K562 (cell line): ENCODE data around the gene LRRC10. TPM values are rescaled to one million over a fixed set of nuclear protein-coding genes. Genes with fewer than 3 reads are reported as not detected.

Experiments
- ATAC-seq: fragments of 200-7000 bp; cut with Tn5 transposase; 3 replicates; pipeline ENCODE4 v1.9.1; 2020; ENCODE audit warnings: moderate library complexity
- BruUV-seq: library from RNA; stranded (reverse); fragments of 400-500 nt; replicated peaks from 2 replicates; lab custom pipeline; 2021; lab: Mats Ljungman, UMichigan
- CTCF ChIA-PET: fragments of 300-600 bp; formaldehyde crosslinking; extraction: SDS; loops from one replicate; lab custom pipeline; 2021; ENCODE audit warnings: low intra/inter-chr PET ratio; lab: Yijun Ruan, JAX
- POLR2A ChIA-PET: fragments of 300-600, 350-650 bp; sonication (Branson Sonifier 250); formaldehyde crosslinking; extraction: SDS; loops from one replicate; lab custom pipeline; 2021; ENCODE audit warnings: antibody characterized with exemption, inconsistent platforms; lab: Yijun Ruan, JAX
- DNase-seq, 4 experiments: peaks; one replicate each; pipeline versions ENCODE4 v3.0.0 to v3.0.0-alpha.2; 2011 to 2018; ENCODE audit warnings: low spot score in 3 of 4, mixed read lengths in 3 of 4; ENCODE audit errors: extremely low read depth in 1 of 4
- FAIRE-seq: peaks from 2 replicates; lab custom pipeline; 2011; peaks lifted over from hg19 to GRCh38; lab: Jason Lieb, UNC
- H2AFZ ChIP-seq: 2 replicates; pipeline ENCODE4 v1.6.0; 2011; ENCODE audit warnings: low read depth, low read length, control low read depth, inconsistent platforms
- H3K27ac ChIP-seq: fragments of 200-600 bp; 3 replicates; pipeline ENCODE4 v1.8.0; 2011; ENCODE audit warnings: low read depth, mild to moderate bottlenecking, control low read depth, inconsistent platforms, low read length, moderate library complexity, mixed read lengths; ENCODE audit errors: extremely low read depth
- H3K27me3 ChIP-seq, 2 experiments: fragments of 300-600 bp in 1 of 2; 2 replicates in 1 of 2; 3 replicates in 1 of 2; pipeline versions ENCODE4 v1.6.0 to v1.8.0; 2011; ENCODE audit warnings: inconsistent platforms in 2 of 2, low read length in 2 of 2, mild to moderate bottlenecking in 1 of 2, mixed read lengths in 1 of 2, moderate library complexity in 1 of 2; ENCODE audit not compliant: control insufficient read depth in 2 of 2, insufficient read depth in 2 of 2
- H3K36me3 ChIP-seq: fragments of 300-600 bp; 3 replicates; pipeline ENCODE4 v1.8.0; 2011; ENCODE audit warnings: mild to moderate bottlenecking, low read length, inconsistent platforms; ENCODE audit not compliant: control insufficient read depth, insufficient read depth
- H3K4me1 ChIP-seq, 2 experiments: fragments of 200-600 bp in 1 of 2; replicated peaks in 1 of 2; 2 replicates in 1 of 2; 3 replicates in 1 of 2; pipeline versions ENCODE4 v1.5.1 to v1.8.0; 2011; ENCODE audit warnings: inconsistent platforms in 2 of 2, low read length in 2 of 2, mild to moderate bottlenecking in 1 of 2, mixed read lengths in 1 of 2, moderate library complexity in 1 of 2; ENCODE audit not compliant: control insufficient read depth in 2 of 2, insufficient read depth in 2 of 2
- H3K4me2 ChIP-seq: 2 replicates; pipeline ENCODE4 v1.6.1; 2011; ENCODE audit warnings: low read length, control low read depth, inconsistent platforms, mixed read lengths; ENCODE audit not compliant: insufficient read depth
- H3K4me3 ChIP-seq: fragments of 200-600 bp; sonication (generic), shearing (Covaris generic); 2 replicates; pipeline ENCODE4 v1.5.1; 2016; ENCODE audit warnings: control low read depth, inconsistent platforms
- H3K79me2 ChIP-seq: fragments of 200-600 bp; 3 replicates; pipeline ENCODE4 v1.8.0; 2011; ENCODE audit warnings: low read length, inconsistent platforms; ENCODE audit not compliant: control insufficient read depth, insufficient read depth
- H3K9ac ChIP-seq, 2 experiments: 2 replicates each; pipeline versions ENCODE4 v1.6.0 to v1.6.1; 2011; ENCODE audit warnings: low read depth in 2 of 2, low read length in 2 of 2, control low read depth in 1 of 2, inconsistent platforms in 1 of 2, mild to moderate bottlenecking in 1 of 2, mixed read lengths in 1 of 2; ENCODE audit not compliant: insufficient read depth in 1 of 2
- H3K9me1 ChIP-seq: one replicate; pipeline ENCODE4 v1.6.0; 2011; ENCODE audit warnings: inconsistent platforms, mild to moderate bottlenecking, low read length, moderate library complexity; ENCODE audit not compliant: control insufficient read depth, insufficient read depth
- H3K9me3 ChIP-seq: replicated peaks from 2 replicates; pipeline ENCODE4 v1.5.1; 2011; ENCODE audit warnings: low read depth, low read length, inconsistent platforms; ENCODE audit not compliant: control insufficient read depth, insufficient read depth
- H4K20me1 ChIP-seq: replicated peaks from 2 replicates; pipeline ENCODE4 v1.6.1; 2011; ENCODE audit warnings: low read length, inconsistent platforms, mixed read lengths; ENCODE audit not compliant: control insufficient read depth, insufficient read depth
- CEBPB ChIP-seq: fragments of 450-650 bp; IDR thresholded peaks from 2 replicates; pipeline ENCODE4 v1.6.1; 2016; ENCODE audit warnings: missing genetic modification characterization, missing compliant biosample characterization
- CEBPG ChIP-seq, 3 experiments: fragments of 200-800 bp in 1 of 3; sonication (Bioruptor generic) in 1 of 3; sonication (generic) in 1 of 3; formaldehyde crosslinking in 1 of 3; IDR thresholded peaks in 2 of 3; conservative IDR thresholded peaks in 1 of 3; 2 replicates each; pipeline versions ENCODE4 v1.6.1 to v1.8.0; 2016 to 2022; ENCODE audit warnings: missing compliant biosample characterization in 2 of 3, missing genetic modification characterization in 2 of 3, mild to moderate bottlenecking in 1 of 3, missing genetic modification reagents in 1 of 3
- ESRRA ChIP-seq: fragments of 450-650 bp; IDR thresholded peaks from 2 replicates; pipeline ENCODE4 v1.6.1; 2014; ENCODE audit warnings: low read depth, mild to moderate bottlenecking, moderate library complexity, borderline replicate concordance
- FOXO4 ChIP-seq: fragments of 450-650 bp; formaldehyde crosslinking; IDR thresholded peaks from 2 replicates; pipeline ENCODE4 v1.4.0; 2020; ENCODE audit warnings: mild to moderate bottlenecking, moderate library complexity
- FUS ChIP-seq: fragments of 200-400 bp; formaldehyde crosslinking; optimal IDR thresholded peaks from 2 replicates; pipeline ENCODE3; 2017; ENCODE audit warnings: low read depth, low read length
- IFI16 ChIP-seq: fragments of 250-450 bp; sonication (Bioruptor Pico); IDR thresholded peaks from 2 replicates; pipeline ENCODE4 v2.1.2; 2022; ENCODE audit warnings: mild to moderate bottlenecking, inconsistent platforms
- LCOR ChIP-seq: sonication (generic); formaldehyde crosslinking; IDR thresholded peaks from 2 replicates; pipeline ENCODE4 v1.8.0; 2022; ENCODE audit warnings: mild to moderate bottlenecking, missing genetic modification reagents
- NFIC ChIP-seq: fragments of 450-650 bp; IDR thresholded peaks from 2 replicates; pipeline ENCODE4 v1.6.1; 2017; ENCODE audit warnings: mild to moderate bottlenecking, inconsistent platforms
- NFIX ChIP-seq: fragments of 250-450 bp; sonication (Bioruptor Pico); IDR thresholded peaks from 2 replicates; pipeline ENCODE4 v1.4.0; 2020; ENCODE audit warnings: low read depth, mild to moderate bottlenecking, moderate library complexity
- NRF1 ChIP-seq, 2 experiments: fragments of 450-650 bp; IDR thresholded peaks in 1 of 2; conservative IDR thresholded peaks in 1 of 2; 2 replicates each; pipeline ENCODE4 v1.6.1; 2014; ENCODE audit warnings: mild to moderate bottlenecking in 2 of 2
- PYGO2 ChIP-seq: fragments of 450-650 bp; IDR thresholded peaks from 2 replicates; pipeline ENCODE4 v1.6.1; 2016; ENCODE audit warnings: mild to moderate bottlenecking, missing genetic modification characterization, moderate library complexity, missing compliant biosample characterization
- ZNF384 ChIP-seq: IDR thresholded peaks from 2 replicates; pipeline ENCODE4 v1.6.1; 2012; ENCODE audit warnings: low read depth, low read length, improper control_type of control experiment
- ZNF77 ChIP-seq: fragments of 250-450 bp; sonication (Bioruptor Pico); IDR thresholded peaks from 2 replicates; pipeline ENCODE4 v1.5.0; 2020
- WGBS: fragments of 100-300 bp; shearing (Covaris generic); methylation state at CpG from one replicate; pipeline ENCODE4 v1.1.6; 2016; ENCODE audit warnings: low coverage, mixed read lengths; ENCODE audit not compliant: insufficient coverage; ENCODE audit errors: missing lambda C conversion rate; 5-methylcytosine and 5-hydroxymethylcytosine counted together
- in situ Hi-C: fragments of 300-500 bp; cut with MboI; formaldehyde crosslinking; loops from 4 replicates; pipeline ENCODE4 v1.15.0; 2018; ENCODE audit warnings: inconsistent platforms, mixed read lengths
- intact Hi-C: fragments of 100-400 bp; cut with micrococcal nuclease; formaldehyde crosslinking; loops from 2 replicates; pipeline ENCODE4 v1.14.2; 2022
- polyA plus RNA-seq, 8 experiments: library from polyadenylated mRNA; depleted of rRNA in 4 of 8; stranded (reverse) in 5 of 8; unstranded in 3 of 8; fragments of >200 nt; fragmentation: Nextera tagmentation in 2 of 8; fragmentation: Illumina TruSeq in 1 of 8; extraction: Ambion mirVana in 2 of 8; extraction: Trizol in 1 of 8; gene quantifications; 2 replicates each; pipeline versions ENCODE4 v1.2.1 to v1.2.3, GENCODE V29; 2011 to 2014; ENCODE audit warnings: inconsistent platforms in 1 of 8, missing spikeins in 1 of 8
- total RNA-seq, 7 experiments: library from RNA; depleted of rRNA in 6 of 7; stranded (reverse); fragments of >200 nt in 6 of 7; fragmentation: Illumina TruSeq in 2 of 7; extraction: Trizol in 2 of 7; gene quantifications; 2 replicates each; pipeline versions ENCODE4 v1.2.1 to v1.2.3, GENCODE V29; 2011 to 2021; ENCODE audit warnings: low replicate concordance in 1 of 7

Gene LRRC10
- total and polyA plus RNA-seq, 9 of the 15 experiments (the other 6 are each of a cell fraction or from before 2014, with no cell fraction given) = 0.09 TPM; not detected in 8

- intact Hi-C loops (loop anchor here (5.0 kb wide), 1 partner anchor 33 kb away; no protein-coding TSS in a partner anchor), in situ Hi-C loops (no loop called here)
- ATAC-seq (no peak), FAIRE-seq (no peak), DNase-seq (no peak)
- no peak overlapping the region for H3K4me2 ChIP-seq
- H2AFZ ChIP-seq = no peak overlapping the region
- H3K27me3 ChIP-seq = no peaks in the 10 kb centered on the region
- H3K79me2 ChIP-seq = peaks cover 52% of the 10 kb centered on the region
- no peaks in the 10 kb centered on the region; the same call in 1 of the 2 replicates for H4K20me1 ChIP-seq
- H3K4me1 ChIP-seq = peaks cover 2 to 4% of the 10 kb centered on the region in 2 experiments; a peak in 2 of 5 replicates
- no peak overlapping the region for H3K27ac ChIP-seq
- no TSS peak for BruUV-seq
- peak; percentile 99 for TF ChIP-seq NFIC
- no peak for TF ChIP-seq IFI16
- TF ChIP-seq NFIX (CRISPR knock-in tag) = peak; percentile 93
- no peak for TF ChIP-seq ZNF384
- 67% methylated on average over 1 of the region's 2 CpGs for WGBS
- H3K4me3 ChIP-seq = no peak overlapping the region
- H3K36me3 ChIP-seq = peaks cover 80% of the 10 kb centered on the region
- no peaks in the 10 kb centered on the region for H3K9me1 ChIP-seq
- H3K9me3 ChIP-seq = no peaks in the 10 kb centered on the region
- ChIA-PET CTCF (no interaction called here), POLR2A (interaction anchor here (0.8 kb wide), 1 partner anchor 20 kb away, joined by 3 read pairs; no protein-coding TSS in a partner anchor)
- H3K9ac ChIP-seq = no peak overlapping the region
Measured at GRCh38 chr12:69589082-69589481, 21.6 kb downstream of the LRRC10 start.

GRCh38 chr12:69588527-69588926 is 22.2 kb downstream of the LRRC10 start:
- intact Hi-C loops = loop anchor here (5.0 kb wide), 1 partner anchor 34 kb away; no protein-coding TSS in a partner anchor
- POLR2A ChIA-PET = no interaction called here
- Histone ChIP-seq H3K4me2 (no peak overlapping the region), H4K20me1 (no peaks in the 10 kb centered on the region; the same call in 1 of the 2 replicates), H2AFZ (no peak overlapping the region), H3K9ac (no peak overlapping the region), H3K4me3 (no peak overlapping the region), H3K9me1 (no peaks in the 10 kb centered on the region), H3K27me3 (no peaks in the 10 kb centered on the region), H3K79me2 (peaks cover 52% of the 10 kb centered on the region), H3K9me3 (no peaks in the 10 kb centered on the region), H3K27ac (no peak overlapping the region), H3K4me1 (peaks cover 2 to 4% of the 10 kb centered on the region in 2 experiments; a peak in 2 of 5 replicates), H3K36me3 (peaks cover 74% of the 10 kb centered on the region)
- ATAC-seq (no peak), DNase-seq (no peak), FAIRE-seq (no peak)
- in situ Hi-C loops = no loop called here
- BruUV-seq = no TSS peak
- CTCF ChIA-PET = no interaction called here
- TF ChIP-seq LCOR (CRISPR knock-in tag) (no peak), CEBPG (CRISPR knock-in tag; IDR thresholded peaks at IDR 0.05) (no peak), CEBPG (tag; conservative IDR thresholded peaks at IDR 0.05 in 1 of 2, IDR thresholded peaks at IDR 0.05 in 1 of 2) (peak in 1 of 2 experiments; percentile 42; a peak in 2 of 4 replicates), ZNF77 (CRISPR knock-in tag) (no peak), ESRRA (no peak), PYGO2 (tag) (no peak), FOXO4 (no peak), NRF1 (conservative IDR thresholded peaks at IDR 0.05 in 1 of 2, IDR thresholded peaks at IDR 0.05 in 1 of 2) (no peak), CEBPB (tag) (peak; percentile 65; the same call in 1 of the 2 replicates), FUS (no peak)
- 98% methylated on average over 4 of the region's 4 CpGs for WGBS
